ENCODE measurements around the gene PROCR.
"Not testable (repeated sequence)": the region's sequence is repeated elsewhere in the genome, so short reads cannot be mapped to it uniquely, and the experiment has no call there.

The PROCR gene

DNA sequence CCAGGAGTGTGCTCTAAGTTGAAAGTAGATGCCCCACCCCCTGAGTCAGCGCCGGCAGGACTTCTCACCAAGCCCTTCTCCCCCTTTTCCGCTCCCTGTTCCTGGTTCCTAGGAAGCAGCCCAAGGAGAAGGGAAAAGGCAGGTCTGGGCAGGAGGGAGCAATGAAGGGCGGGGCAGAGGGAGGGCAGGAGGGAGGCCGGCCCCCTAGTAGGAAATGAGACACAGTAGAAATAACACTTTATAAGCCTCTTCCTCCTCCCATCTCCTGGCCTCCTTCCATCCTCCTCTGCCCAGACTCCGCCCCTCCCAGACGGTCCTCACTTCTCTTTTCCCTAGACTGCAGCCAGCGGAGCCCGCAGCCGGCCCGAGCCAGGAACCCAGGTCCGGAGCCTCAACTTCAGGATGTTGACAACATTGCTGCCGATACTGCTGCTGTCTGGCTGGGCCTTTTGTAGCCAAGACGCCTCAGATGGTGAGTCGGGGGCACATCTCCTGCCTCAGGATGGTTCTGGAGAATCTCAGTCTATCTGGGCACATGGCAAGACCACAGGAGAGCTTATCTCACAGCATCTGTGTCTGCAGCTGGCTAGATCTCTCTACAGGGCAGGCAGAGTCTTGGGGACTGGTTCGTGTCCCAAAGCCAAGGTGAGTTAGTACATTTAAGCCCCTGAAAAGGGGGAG lies at the start of gene PROCR:
Gene PROCR, plus strand, starts transcription at position 320 of the 681 bp plus-strand sequence. Its CDS starts 83 bp downstream, at position 403.
- peak; percentile 87 for DNase-seq

DNA sequence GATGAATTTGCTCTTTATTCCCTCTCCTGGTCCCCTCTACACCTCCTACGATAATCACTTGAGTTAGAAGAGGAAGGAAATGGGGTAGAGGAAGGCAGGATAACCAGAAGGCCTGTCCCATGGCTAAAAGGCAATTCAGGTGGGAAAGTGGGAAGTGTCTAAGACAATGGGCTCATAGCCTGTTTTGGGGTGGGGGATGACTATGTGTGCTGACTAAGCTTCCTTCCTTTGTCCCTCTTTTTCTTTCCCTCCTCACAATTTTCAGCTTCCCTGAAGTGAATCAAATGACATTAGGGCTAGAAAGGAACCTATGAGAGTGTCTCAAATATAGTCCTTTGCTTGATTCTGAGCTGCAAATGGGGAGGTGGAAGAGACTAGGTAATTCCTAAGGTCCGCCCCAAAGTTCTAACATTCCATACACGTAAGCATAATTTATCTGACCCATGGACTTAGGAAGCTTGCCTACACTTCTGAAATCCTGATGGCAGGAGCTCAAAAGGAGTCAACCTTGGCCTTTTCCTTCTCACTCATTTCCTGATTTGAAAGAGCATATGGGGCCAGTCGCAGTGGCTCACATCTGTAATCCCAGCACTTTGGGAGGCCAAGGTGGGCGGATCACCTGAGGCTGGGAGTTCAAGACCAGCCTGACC lies 49.0 kb upstream of the PROCR start:
- no peak for DNase-seq

DNA sequence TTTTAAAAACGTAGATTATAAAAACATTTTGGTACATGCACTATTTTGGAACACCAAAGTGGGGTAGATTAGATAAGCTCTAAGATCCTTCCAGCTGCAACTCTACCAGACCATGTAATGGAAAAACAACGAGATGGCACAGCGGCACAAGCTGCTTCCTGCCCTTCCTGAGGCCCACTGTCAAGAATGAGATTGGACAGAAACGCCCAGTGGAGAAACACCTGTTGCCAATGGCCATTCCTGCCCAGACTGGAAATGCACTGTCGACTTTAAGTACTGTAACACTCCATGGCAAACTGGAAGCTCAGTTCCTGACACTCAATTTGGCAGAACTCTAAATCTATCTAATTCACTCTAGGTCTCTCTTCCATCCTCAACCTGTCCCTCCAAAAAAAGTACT lies 46.1 kb upstream of the PROCR start:
- no peak for DNase-seq

DNA sequence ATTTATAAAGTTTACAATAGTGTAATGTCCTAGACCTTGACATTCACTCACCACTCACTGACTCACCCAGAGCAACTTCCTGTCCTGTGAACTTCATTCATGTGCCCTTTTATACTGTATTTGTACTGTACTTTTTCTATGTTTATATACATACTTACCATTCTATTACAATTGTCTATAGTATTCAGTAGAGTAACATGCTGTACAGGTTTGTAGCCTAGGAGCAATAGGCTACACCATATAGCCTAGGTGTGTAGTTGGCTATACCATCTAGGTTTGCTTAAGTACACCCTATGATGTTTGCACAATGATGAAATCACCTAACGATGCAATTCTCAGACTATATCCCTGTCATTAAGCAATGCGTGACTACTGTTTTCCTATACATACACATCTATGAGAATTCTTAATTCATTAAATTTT lies 42.2 kb upstream of the PROCR start:
- DNase-seq: no peak

DNA sequence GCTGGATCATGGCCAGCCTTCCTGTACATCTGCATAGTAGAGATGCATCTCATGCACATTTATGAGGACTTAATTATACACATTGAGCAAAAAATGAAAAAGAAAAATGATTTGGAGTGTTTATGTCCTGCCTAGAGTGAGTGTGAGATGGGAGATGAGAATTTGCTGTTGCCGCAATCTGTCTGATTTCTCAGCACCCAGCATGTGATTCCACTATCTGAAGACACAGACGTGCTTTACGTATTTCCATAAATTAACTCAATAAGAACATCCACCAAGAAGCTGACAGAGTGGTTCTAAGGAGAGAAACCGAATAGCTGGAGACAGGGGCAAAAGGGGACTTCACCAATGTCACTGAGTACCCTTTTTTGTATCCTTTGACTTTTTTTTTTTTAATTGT lies 39.9 kb upstream of the PROCR start:
- no peak for DNase-seq

DNA sequence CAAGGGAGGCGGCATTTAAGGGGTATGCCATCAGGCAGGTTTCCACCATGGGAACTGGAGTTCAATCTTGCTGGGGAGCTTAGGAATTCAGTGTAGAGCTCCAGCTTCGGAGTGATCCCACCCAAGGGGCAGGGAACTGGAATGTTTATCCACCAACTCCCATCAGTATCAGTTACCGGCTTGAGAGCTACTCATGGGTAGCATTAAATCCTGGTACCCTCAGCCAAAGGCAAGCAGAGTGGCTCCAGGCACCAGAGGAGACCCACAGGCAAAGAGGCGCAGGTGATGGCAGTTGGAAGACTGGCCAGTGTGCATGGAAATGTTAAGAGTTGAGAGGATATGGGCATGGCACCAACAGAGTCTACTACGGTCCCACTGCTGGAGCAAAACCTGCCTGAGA lies 38.8 kb upstream of the PROCR start:
- DNase-seq: no peak

DNA sequence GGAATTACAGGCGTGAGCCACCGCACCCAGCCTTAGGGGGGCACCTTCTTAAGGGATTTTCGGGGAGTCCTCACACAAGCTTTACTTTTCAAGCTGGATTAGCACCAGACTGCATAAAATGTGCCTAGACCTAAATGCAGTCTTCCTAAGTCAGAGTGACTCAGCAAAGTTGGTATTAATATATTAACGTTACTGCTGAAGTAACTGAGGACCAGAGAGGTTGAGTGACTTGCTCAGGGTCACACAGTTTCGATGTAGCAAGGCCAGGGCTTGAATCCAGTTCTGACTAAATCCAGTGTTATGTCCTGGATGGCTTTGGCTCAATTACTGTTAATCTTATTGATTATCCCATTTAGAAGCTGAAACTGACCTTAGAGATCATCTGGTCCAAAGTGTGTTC lies 38.1 kb upstream of the PROCR start:
- no peak for DNase-seq

DNA sequence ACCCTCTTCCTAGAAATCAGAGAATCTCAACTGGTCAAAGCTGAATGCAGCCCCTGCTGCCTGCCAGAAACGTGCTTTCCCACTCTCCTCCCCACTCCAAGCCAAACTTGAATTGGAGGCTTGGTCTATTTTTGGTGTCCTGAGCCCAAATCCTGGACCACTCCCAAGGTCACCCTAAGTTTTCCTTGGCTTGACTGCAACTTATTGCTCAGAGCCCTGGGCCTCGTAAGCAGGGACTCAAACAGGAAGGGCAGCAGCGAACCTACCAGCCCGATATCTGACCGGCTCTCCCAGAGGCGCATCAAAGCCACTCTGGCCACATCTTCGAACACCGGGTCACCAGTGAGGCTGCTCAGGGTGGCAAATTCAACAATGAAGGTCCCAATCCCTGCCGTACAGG lies 37.4 kb upstream of the PROCR start:
- no peak for DNase-seq

DNA sequence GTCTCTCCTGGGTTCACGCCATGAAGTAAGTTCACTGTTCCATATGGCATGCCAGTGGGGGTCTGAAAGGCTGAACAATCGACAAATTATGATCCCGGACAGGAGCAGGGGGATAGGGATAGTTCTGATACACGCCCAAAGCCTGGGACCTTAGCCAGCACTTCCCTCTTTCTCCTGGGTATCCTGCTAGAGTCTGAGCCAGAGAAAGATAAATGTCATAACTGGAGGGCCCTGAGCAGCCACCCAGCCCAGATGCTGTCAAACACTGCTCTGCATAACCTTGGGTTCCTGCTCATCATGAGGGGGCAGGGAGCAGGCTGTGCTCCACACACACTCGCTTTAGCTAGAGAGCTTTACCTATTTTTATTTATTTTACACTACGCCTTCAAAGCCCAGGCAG lies 37.0 kb upstream of the PROCR start:
- no peak for DNase-seq

DNA sequence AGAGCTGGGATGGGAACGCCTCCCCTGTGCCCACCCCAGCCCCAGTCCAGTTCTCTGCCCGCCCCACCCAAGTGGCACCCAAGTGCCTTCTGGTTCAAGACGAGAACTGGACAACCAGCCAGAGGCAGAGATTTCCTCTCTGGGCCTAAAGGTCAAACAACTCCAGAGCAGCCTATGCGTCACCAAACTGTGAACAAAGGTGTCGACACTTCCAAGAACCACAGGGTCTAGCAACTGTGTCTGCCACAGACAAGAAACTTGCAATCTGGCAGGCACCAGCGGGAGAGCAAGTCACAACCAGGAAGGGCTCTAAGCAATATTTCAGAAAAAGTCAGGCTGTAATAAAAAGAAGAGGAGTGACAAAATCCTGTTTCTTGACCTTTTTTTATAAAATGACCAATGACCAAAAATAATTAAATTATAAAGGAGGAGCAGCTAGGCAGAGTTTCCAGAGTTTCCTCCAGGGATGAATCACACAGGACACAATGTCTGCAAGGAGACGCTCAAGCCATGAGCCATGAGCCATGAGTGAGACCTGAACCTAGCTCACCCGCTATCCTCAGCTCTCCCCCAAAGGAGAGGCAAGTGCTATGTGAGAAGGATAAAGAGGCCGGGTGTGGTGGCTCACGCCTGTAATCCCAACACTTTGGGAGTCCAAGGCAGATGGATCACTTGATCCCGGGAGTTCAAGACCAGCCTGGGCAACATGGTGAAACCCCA lies 35.8 kb upstream of the PROCR start:
- no peak for DNase-seq

DNA sequence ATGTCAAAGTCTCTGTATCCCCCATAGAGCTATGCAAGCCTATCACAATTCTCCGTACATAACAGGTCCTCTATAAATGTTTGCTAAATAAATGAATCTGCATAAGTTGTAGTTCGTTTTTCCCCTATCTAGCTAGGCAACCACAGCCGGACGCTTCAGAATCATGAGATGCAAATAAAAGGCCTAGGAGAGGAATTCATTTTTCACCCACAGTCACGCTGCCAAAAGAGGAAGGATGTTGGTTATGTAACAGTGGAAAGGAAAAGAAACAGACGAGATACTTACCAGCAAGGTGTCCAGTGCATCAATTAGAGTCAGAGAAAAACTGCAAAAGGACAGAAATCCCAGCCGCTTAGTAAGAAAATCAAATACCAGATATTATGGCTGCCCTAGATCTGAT lies 27.2 kb upstream of the PROCR start:
- DNase-seq: no peak

DNA sequence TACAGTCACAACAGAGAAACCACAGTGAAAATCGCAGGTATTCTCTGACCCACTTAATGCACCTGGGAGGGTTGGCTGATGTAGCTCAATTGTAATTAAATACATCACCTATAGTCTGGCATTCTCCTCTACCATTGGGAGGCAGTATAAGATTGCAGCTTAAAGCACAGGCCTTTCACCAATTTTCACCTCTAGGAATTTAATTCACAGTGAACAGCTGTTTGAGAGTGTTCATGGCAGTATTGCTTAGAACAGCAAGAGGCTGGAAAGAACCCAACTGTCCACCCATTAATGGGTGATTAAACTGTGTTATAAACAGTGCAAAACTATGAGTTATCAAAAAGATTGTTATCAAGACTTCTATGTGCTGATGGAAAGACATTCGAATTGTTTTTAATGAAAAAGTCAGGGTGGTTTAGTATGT lies 26.7 kb upstream of the PROCR start:
- DNase-seq: peak; percentile 15

DNA sequence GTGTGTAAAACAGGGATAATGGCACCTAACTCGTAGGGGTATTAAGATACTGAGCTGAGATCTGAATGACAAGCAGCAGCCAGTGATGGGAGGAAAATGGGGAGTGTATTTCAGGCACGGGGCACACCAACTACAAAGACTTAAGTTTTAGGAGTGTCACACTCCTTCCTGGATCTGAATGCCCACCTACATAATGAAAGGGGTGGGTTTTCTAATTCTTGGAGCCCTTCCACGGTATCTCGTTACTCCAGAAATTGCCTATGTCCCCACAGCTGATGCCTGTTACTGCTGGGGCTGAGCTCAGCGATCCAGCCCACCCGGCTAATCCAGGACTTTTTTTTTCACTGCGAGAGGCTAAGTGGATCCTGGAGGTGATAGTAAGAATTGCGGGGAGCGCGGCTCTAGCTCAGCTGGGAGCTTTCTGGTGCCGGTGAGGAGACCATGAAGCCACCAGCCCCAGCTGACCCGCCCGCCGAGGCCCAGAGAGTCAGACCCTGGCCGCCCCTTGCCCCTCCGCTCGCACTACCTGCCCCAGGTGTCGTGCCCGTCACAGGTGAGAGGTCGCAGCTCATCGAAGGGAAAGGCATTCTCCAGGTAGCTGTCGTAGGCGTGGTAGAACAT lies 25.5 kb upstream of the PROCR start:
- no peak for DNase-seq

DNA sequence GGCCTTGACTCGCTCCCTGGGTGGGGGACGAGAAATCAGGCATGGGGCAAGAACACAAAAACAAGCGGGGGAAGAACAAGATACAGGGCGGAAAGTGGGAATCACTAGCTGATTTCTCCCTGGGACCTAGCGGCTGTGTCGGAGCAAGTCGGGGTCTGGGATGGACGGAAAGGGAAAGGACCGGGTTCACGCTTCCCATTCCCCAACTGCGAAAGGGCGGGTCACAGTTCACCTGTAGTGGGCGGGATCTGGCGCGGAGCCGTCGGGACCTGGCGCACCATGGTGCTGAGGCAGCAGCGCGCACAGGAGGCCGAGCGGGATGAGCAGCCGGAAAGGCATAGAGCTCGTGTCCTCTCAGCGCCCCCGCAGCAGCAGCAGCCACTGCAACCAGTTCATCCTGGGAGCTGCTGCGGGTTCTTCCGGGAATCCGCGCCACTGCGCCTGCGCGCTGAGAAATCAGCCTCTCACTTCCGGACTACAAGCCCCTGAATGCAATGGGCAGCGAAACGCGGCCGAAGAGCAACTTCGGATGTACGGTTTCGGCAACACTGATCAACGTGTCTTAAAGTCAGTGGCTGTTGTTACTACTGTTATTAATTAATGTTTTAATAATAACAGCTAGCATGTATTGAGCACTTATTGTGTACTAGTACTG lies 24.8 kb upstream of the PROCR start, which contains the start of gene EDEM2:
Gene EDEM2, minus strand, starts transcription at position 417 of the 655 bp plus-strand sequence. Its CDS starts 78 bp downstream, at position 339.
- peak; percentile 93 for DNase-seq

DNA sequence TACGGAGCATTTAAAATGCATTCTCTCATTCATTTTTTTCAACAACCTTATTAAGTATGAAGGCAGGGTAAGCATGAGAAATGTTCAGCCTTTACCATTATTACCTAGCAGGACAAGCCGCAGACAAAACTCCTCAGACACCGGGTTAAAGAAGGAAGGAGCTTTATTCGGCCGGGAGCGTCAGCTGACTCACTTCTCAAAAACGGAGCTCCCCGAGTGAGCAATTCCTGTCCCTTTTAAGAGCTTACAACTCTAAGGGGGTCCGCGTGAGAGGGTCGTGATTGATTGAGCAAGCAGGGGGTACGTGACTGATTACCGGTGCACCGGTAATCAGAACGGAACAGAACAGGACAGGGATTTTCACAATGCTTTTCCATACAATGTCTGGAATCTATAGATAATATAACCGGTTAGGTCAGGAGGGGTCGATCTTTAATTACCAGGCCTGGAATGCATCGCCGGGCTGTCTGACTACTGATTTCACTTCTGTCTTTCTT lies 24.2 kb upstream of the PROCR start:
- DNase-seq: peak; percentile 9

DNA sequence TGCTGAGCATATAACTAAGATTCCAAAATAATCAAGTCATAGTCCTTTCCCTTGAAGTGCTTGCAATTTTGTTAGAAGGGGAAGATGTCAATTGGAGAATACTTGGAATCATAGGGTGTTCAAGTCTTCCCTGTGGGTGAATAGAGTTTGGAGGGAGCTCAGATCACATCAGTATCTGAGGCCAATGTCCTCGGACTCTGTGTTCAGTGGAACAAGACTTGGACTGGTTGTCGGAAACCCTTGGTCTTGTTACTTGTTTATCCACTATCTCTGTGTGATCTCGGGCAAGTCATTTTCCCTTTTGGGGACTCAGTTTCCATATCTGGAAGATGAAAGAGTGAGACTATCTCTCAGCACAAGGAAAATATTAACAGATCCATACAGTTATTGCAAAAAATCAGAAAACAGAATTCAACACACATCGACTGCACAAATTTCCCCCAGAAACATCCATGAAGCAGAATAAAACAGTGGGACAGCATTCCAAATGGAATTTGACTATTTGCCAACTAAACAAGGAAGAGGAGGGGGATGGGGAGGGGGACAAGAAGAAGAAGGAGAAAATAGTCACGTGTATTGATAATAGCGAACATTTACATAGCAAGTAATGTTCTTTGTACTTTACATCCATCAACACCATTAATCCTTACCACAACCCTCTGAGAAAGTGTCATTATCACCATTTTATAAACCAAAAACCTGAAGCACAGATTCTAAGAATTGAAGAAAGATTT lies 20.9 kb upstream of the PROCR start:
- no peak for DNase-seq

DNA sequence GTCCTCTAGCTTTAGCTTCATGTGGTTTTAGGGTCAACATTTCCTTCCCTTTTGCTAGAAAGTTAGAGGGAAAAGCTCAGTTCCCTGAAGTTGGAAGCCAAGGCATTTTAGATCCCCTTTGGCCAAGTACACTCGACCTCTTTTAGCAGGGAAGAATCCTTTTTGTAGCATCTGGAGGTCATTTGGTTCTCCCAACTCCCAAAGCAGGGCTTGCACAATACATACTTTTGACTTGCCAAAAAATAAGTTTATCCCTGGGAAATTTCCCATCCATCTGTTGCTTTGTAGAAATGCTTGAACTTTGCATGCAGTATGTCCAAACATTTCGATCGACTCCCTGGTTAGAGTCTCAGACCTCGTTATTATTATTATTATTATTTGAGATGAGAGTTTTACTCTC lies 20.1 kb upstream of the PROCR start:
- DNase-seq: no peak

DNA sequence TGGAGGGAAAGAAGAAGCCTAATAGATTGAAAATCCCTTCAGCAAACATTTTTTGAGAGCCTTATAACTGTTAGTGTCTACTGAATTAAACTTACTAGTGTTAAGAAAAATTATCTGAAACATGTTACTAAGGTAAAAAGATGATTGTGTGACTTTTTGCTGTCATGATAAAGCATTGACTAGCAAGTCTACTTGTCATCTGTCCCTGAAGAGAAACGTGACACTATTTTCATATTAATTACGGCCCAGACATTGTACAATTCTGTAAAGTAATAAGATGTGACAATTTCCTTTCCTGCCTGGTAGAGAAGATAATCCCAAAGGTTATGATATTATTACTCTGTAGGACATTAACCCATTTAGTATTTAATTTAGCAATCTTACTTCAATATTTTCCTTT lies 15.9 kb upstream of the PROCR start:
- DNase-seq: no peak

DNA sequence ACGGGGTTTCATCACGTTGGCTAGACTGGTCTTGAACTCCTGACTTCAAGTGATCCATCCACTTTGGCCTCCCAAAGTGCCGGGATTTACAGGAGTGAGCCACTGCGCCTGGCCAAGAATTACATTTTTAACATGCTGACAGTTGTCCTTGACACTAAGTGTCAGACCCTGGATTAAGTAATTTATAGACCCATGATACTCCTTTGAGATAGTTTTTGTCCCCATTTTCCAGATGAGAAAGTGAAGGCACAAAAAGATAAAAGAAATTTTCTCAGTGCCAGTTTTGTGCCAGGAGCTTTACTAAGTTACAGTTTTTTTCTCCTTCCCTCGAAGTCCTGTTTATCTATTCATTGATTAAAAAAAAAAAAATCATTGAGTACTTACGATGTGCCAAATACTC lies 14.9 kb upstream of the PROCR start:
- no peak for DNase-seq

DNA sequence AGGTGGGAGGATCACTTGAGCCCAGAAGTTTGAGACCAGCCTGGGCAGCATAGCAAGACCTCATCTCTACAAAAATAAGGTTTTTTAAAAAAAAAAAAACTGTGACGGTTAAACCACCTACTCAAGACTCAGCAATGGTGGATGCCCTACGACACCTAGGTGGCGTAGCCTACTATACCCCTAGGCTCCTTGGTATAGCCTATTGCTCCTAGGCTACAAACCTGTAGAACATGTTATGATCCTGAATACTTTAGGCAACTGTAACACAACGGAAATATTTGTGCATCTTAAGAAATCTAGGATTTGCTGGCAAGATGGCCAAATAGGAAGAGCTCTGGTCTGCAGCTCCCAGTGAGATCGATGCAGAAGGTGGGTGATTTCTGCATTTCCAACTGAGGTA lies 11.5 kb upstream of the PROCR start:
- not testable (repeated sequence) for DNase-seq

DNA sequence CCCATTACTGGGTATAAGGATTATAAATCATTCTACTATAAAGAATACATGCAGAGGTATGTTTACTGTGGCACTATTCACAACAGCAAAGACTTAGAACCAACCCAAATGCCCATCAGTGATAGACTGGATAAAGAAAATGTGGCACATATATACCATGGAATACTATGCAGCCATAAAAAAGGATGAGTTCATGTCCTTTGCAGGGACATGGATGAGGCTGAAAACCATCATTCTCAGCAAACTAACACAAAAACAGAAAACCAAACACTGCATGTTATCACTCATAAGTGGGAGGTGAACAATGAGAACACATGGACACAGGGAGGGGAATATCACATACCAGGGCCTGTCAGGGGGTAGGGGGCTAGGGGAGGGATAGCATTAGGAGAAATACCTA lies 7.3 kb upstream of the PROCR start:
- not testable (repeated sequence) for DNase-seq

Data from T1000 (cell line).